Natural killer cell (primary cell): ENCODE measurements around the gene MARCHF10. TPM values are rescaled to one million over a fixed set of nuclear protein-coding genes. Genes with fewer than 3 reads are reported as not detected.

ENCODE experiments used
- ATAC-seq, 3 donors: fragments of 150-1000 bp in 2 of 3; fragments of 200-7000 bp in 1 of 3; cut with Tn5 transposase; 1 replicate in 1 of 3; 2 replicates in 2 of 3; pipeline ENCODE4 v1.10.0; 2021; ENCODE audit warnings: mild to moderate bottlenecking in 2 of 3, moderate library complexity in 2 of 3
- DNase-seq, 2 donors: peaks; one replicate each; pipeline versions ENCODE4 v3.0.0 to v3.0.0-alpha.2; 2013 to 2021; ENCODE audit warnings: mixed read lengths in 1 of 2
- H3K27ac ChIP-seq: one replicate; pipeline ENCODE4 v1.5.1; 2013; ENCODE audit warnings: mild to moderate bottlenecking, low read length
- H3K27me3 ChIP-seq: one replicate; pipeline ENCODE4 v1.6.1; 2013; ENCODE audit warnings: low read length; ENCODE audit not compliant: control insufficient read depth, insufficient read depth
- H3K36me3 ChIP-seq: one replicate; pipeline ENCODE4 v1.6.1; 2013; ENCODE audit warnings: low read length; ENCODE audit not compliant: control insufficient read depth, insufficient read depth
- H3K4me1 ChIP-seq: one replicate; pipeline ENCODE4 v1.6.1; 2013; ENCODE audit warnings: low read length; ENCODE audit not compliant: control insufficient read depth, insufficient read depth
- H3K4me3 ChIP-seq: one replicate; pipeline ENCODE4 v1.5.1; 2013; ENCODE audit warnings: low read length
- H3K9me3 ChIP-seq: one replicate; pipeline ENCODE4 v1.6.1; 2013; ENCODE audit warnings: low read length; ENCODE audit not compliant: control insufficient read depth, insufficient read depth
- H3K27ac Mint-ChIP-seq, 2 donors: one replicate each; pipeline ENCODE4 v1.8.0; 2022; ENCODE audit warnings: mild to moderate bottlenecking in 2 of 2, mixed read lengths in 2 of 2, moderate library complexity in 1 of 2
- H3K27me3 Mint-ChIP-seq, 2 donors: one replicate each; pipeline ENCODE4 v1.8.0; 2022; ENCODE audit warnings: low read depth in 2 of 2, mixed read lengths in 2 of 2
- H3K36me3 Mint-ChIP-seq: one replicate; pipeline ENCODE4 v1.8.0; 2022; ENCODE audit warnings: mixed read lengths
- H3K4me1 Mint-ChIP-seq, 2 donors: one replicate each; pipeline ENCODE4 v1.8.0; 2022; ENCODE audit warnings: mixed read lengths in 2 of 2
- H3K4me3 Mint-ChIP-seq: one replicate; pipeline ENCODE4 v1.8.0; 2022; ENCODE audit warnings: mild to moderate bottlenecking, moderate library complexity, mixed read lengths
- H3K9me3 Mint-ChIP-seq, 2 donors: one replicate each; pipeline ENCODE4 v1.8.0; 2022; ENCODE audit warnings: mixed read lengths in 2 of 2
- CTCF ChIP-seq: fragments of 200-600 bp; IDR thresholded peaks from one replicate; pipeline ENCODE4 v1.8.0; 2022; ENCODE audit warnings: antibody characterized with exemption
- WGBS: methylation state at CpG from one replicate; pipeline ENCODE4 v1.1.7; 2013; ENCODE audit warnings: missing lambda C conversion rate; ENCODE audit not compliant: insufficient coverage; 5-methylcytosine and 5-hydroxymethylcytosine counted together
- intact Hi-C: fragments of 100-400 bp; cut with micrococcal nuclease; formaldehyde crosslinking; loops from one replicate; pipeline ENCODE4 v1.14.2; 2022
- total RNA-seq, 4 donors: library from RNA; stranded (reverse); fragments of 120-200 nt in 1 of 4; gene quantifications; one replicate each; pipeline versions ENCODE4 v1.2.3 to v1.2.4, GENCODE V29; 2013 to 2022

MARCHF10 gene
- total RNA-seq, 3 donors from 2014 or later (not counting 1 experiment from before 2014, with no cell fraction given), result 0.35 to 1.2 (median 0.40) TPM

- H3K9me3 ChIP-seq, result no peaks in the 10 kb centered on the region
- no peak for TF ChIP-seq CTCF
- intact Hi-C loops, result no loop called here
- Mint-ChIP-seq H3K27ac (no peak overlapping the region), H3K27me3 (no peaks in the 10 kb centered on the region), H3K4me3 (no peak overlapping the region), H3K4me1 (peaks cover 0 to 5% of the 10 kb centered on the region in 2 donors), H3K36me3 (no peaks in the 10 kb centered on the region), H3K9me3 (no peaks in the 10 kb centered on the region)
- DNase-seq (no peak), ATAC-seq (no peak)
- H3K36me3 ChIP-seq, result no peaks in the 10 kb centered on the region
- H3K27me3 ChIP-seq, result no peaks in the 10 kb centered on the region
- no peaks in the 10 kb centered on the region for H3K4me1 ChIP-seq
- 92% methylated on average over 11 of the region's 12 CpGs for WGBS
- H3K4me3 ChIP-seq, result no peak overlapping the region
- no peak overlapping the region for H3K27ac ChIP-seq
Observed at GRCh38 chr17:62675260-62675659, 132.9 kb downstream of the MARCHF10 start.

GRCh38 chr17:62674841-62675240 lies 133.3 kb downstream of the MARCHF10 start:
- ATAC-seq, result no peak
- no peaks in the 10 kb centered on the region for H3K36me3 ChIP-seq

GRCh38 chr17:62674363-62674739 lies 133.8 kb downstream of the MARCHF10 start:
- H3K9me3 Mint-ChIP-seq, result no peaks in the 10 kb centered on the region
- Histone ChIP-seq H3K4me3 (no peak overlapping the region), H3K9me3 (no peaks in the 10 kb centered on the region), H3K4me1 (no peaks in the 10 kb centered on the region), H3K27ac (no peak overlapping the region), H3K36me3 (no peaks in the 10 kb centered on the region), H3K27me3 (no peaks in the 10 kb centered on the region)
- H3K4me1 Mint-ChIP-seq, result peaks cover 0 to 5% of the 10 kb centered on the region in 2 donors
- no peaks in the 10 kb centered on the region for H3K27me3 Mint-ChIP-seq
- no peak overlapping the region for H3K27ac Mint-ChIP-seq
- no peak overlapping the region for H3K4me3 Mint-ChIP-seq
- H3K36me3 Mint-ChIP-seq, result no peaks in the 10 kb centered on the region
- ATAC-seq, result no peak
- DNase-seq, result no peak
- 74% methylated on average over 6 of the region's 6 CpGs for WGBS
- intact Hi-C loops, result no loop called here
- no peak for TF ChIP-seq CTCF

More at GRCh38 chr17:62674841-62675240, 133.3 kb downstream of the MARCHF10 start:
- H3K27ac ChIP-seq, result no peak overlapping the region
- H3K27me3 Mint-ChIP-seq, result no peaks in the 10 kb centered on the region
- no peak overlapping the region for H3K4me3 Mint-ChIP-seq
- no peaks in the 10 kb centered on the region for H3K36me3 Mint-ChIP-seq
- H3K4me1 ChIP-seq, result no peaks in the 10 kb centered on the region
- intact Hi-C loops, result no loop called here
- H3K9me3 ChIP-seq, result no peaks in the 10 kb centered on the region
- DNase-seq, result no peak
- peaks cover 0 to 5% of the 10 kb centered on the region in 2 donors for H3K4me1 Mint-ChIP-seq
- H3K4me3 ChIP-seq, result no peak overlapping the region
- WGBS, result 91% methylated on average over 3 of the region's 3 CpGs
- no peak overlapping the region for H3K27ac Mint-ChIP-seq
- H3K27me3 ChIP-seq, result no peaks in the 10 kb centered on the region
- no peaks in the 10 kb centered on the region for H3K9me3 Mint-ChIP-seq
- no peak for TF ChIP-seq CTCF

GRCh38 chr17:62673614-62674362 lies 134.3 kb downstream of the MARCHF10 start:
- intact Hi-C loops, result no loop called here
- no peak overlapping the region for H3K27ac Mint-ChIP-seq
- no peak for TF ChIP-seq CTCF
- Histone ChIP-seq H3K36me3 (no peaks in the 10 kb centered on the region), H3K27me3 (no peaks in the 10 kb centered on the region), H3K27ac (no peak overlapping the region), H3K4me3 (no peak overlapping the region), H3K4me1 (no peaks in the 10 kb centered on the region), H3K9me3 (no peaks in the 10 kb centered on the region)
- no peak overlapping the region for H3K4me3 Mint-ChIP-seq
- DNase-seq (no peak), ATAC-seq (no peak)
- WGBS, result 94% methylated on average over 15 of the region's 20 CpGs
- no peaks in the 10 kb centered on the region for H3K27me3 Mint-ChIP-seq
- H3K9me3 Mint-ChIP-seq, result no peaks in the 10 kb centered on the region
- H3K4me1 Mint-ChIP-seq, result peaks cover 0 to 5% of the 10 kb centered on the region in 2 donors
- H3K36me3 Mint-ChIP-seq, result no peaks in the 10 kb centered on the region
